AG10803 (cell line): Measurements from ENCODE around the gene PCOLCE2.

ENCODE experiments used
- DNase-seq: peaks from one replicate; pipeline ENCODE4 v3.0.0; 2010; ENCODE audit warnings: low read depth
- H3K4me3 ChIP-seq: 2 replicates; pipeline ENCODE4 v1.5.1; 2011; ENCODE audit warnings: mild to moderate bottlenecking, low read length, control low read depth
- TF ChIP-seq, protein P1 (sequence below): conservative IDR thresholded peaks from 2 replicates; pipeline ENCODE4 v1.5.1; 2011; ENCODE audit warnings: mild to moderate bottlenecking, low read length, control low read depth, inconsistent platforms

Gene PCOLCE2

DNA sequence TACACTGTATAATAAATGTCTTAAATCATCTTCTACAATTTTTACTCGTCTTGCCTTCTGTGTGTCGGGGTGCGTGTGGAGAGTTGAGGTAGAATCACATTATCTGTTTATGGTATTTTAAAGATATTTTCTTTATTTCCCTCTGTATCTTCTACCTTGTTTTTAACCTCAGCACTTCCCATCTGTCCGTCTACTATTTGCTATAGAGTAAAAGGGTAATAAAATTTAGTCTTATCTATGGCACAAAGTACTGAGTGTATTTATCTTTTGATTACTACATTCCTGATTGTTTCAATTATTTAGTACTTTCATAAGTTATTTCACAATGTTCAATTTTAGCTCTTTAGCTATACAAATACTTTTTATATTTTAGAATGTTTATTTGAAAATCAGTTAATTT lies 102.9 kb downstream of the PCOLCE2 start:
- TF ChIP-seq, protein P1, sequence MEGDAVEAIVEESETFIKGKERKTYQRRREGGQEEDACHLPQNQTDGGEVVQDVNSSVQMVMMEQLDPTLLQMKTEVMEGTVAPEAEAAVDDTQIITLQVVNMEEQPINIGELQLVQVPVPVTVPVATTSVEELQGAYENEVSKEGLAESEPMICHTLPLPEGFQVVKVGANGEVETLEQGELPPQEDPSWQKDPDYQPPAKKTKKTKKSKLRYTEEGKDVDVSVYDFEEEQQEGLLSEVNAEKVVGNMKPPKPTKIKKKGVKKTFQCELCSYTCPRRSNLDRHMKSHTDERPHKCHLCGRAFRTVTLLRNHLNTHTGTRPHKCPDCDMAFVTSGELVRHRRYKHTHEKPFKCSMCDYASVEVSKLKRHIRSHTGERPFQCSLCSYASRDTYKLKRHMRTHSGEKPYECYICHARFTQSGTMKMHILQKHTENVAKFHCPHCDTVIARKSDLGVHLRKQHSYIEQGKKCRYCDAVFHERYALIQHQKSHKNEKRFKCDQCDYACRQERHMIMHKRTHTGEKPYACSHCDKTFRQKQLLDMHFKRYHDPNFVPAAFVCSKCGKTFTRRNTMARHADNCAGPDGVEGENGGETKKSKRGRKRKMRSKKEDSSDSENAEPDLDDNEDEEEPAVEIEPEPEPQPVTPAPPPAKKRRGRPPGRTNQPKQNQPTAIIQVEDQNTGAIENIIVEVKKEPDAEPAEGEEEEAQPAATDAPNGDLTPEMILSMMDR = no peak
- DNase-seq = no peak
- H3K4me3 ChIP-seq = no peak overlapping the region

DNA sequence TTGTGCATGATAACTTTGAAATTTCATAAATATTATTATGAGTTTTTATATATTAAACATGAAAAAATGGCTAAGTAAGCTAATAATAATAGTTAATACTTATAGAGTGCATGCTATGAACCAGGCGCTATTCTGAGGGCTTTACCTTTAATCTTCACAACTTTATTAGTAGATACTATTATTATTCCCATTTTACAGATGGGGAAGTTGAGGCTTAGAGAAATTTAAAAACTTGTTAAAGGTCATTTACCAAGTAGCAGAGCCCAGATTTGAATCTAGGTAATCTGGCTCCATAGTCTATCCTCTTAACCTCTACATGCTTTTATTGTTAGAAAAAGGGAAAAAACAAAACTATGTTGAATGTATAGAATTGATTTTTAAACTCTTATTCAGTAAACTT lies 104.7 kb downstream of the PCOLCE2 start:
- TF ChIP-seq, protein P1 = no peak
- DNase-seq = no peak
- no peak overlapping the region for H3K4me3 ChIP-seq

DNA sequence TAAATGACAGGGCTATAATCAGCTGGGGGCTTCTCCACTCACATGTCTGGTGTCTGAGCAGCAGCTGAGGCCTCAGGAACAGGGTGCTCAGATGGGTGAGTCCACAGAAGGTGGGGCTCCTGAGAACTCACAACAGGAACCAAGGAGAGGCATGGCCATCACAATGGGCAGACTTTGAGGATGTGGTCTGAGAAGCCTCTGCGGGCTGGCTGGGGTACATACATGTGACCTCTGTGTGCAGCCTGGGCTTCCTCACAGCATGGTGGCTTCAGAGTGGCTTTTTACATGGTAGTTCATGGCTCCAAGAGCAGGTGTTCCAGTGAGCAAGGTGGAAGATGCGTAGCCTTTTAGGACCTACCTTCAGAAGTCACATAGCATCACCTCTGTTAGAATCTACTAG lies 106.3 kb downstream of the PCOLCE2 start:
- TF ChIP-seq, protein P1 = no peak
- no peak for DNase-seq
- H3K4me3 ChIP-seq = no peak overlapping the region

DNA sequence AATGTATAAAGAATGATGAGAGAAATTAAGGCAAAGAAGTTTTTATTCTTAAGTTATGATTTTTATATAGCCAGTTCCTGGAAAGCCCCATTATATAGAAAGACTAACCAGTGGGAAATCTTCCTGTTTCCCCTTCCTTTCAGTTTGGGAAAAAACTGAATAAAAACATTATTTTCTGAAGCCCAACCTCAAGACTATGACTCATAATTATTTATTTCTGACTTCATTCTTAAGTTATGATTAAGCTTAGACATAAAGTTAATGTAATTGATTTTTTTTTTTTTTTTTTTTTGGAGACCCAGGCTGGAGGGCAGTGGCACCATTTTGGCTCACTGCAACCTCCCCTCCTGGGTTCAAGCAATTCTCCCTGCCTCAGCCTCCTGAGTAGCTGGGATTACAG lies 109.3 kb downstream of the PCOLCE2 start:
- DNase-seq = no peak
- H3K4me3 ChIP-seq = no peak overlapping the region

DNA sequence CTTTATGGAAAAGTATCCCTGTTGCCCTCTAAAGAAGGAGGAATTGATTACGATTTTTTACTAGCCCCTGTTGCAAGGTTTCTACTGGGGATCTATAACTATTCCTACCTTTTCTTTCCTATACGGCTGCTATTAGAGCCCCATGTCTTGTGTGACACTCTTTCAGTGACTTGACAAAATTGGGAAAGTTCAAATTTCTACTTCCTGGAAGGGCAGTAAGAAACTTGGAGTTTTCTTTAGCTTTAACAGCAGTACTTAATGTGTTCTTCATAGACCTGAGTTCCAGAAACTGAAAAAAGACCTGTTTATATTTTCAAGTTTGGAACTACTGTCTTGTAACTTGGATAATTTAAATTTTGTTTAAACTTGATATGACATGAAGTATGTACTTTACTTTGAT lies 110.3 kb downstream of the PCOLCE2 start:
- no peak overlapping the region for H3K4me3 ChIP-seq
- no peak for DNase-seq
- TF ChIP-seq, protein P1 = no peak

More for the DNA sequence above, 109.3 kb downstream of the PCOLCE2 start:
- TF ChIP-seq, protein P1 = no peak

DNA sequence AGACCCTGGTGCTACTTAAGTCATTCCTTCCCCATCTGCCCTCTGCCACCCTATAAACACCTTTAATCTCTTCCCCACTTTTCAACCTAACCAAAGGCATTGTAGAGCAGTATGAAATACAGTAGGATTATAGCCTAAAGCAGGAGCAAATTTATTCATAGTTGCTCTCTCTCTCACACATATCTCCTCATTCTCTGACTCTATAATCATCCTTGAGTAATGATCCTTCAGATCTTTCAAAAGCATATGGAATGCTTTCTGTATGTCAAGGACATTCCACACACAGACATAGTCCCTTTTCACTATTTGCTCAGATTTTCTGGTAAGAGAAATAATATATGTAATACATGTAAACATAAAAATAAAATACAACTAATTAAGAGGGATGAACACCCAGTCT lies 111.0 kb downstream of the PCOLCE2 start:
- TF ChIP-seq, protein P1 = no peak
- DNase-seq = no peak
- H3K4me3 ChIP-seq = no peak overlapping the region

DNA sequence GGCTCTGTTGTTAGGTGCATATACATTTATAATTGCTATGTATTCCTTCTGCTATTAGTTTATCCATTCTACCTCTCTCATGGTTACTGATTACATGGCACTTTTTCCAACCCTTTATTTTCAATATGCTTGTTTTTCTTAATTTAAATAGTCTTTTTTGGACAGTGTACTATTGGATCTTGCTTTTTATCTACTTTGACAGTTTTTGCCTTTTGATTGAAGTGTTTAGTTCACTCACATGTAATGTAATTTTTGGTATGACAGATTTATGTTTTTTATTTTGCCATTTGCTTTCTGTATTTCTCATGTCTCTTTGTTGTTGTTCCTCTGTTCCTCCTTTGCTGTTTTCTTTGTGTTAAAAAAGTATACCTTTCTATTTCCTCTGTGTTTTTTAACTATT lies 120.5 kb downstream of the PCOLCE2 start:
- DNase-seq = no peak
- no peak overlapping the region for H3K4me3 ChIP-seq
- TF ChIP-seq, protein P1 = no peak
